ENCODE results near the gene FOXL3. TPM values are rescaled to one million over a fixed set of nuclear protein-coding genes. Genes with fewer than 3 reads are reported as not detected.

The FOXL3 gene
- total and polyA plus RNA-seq, 4 donors, result not detected

DNA sequence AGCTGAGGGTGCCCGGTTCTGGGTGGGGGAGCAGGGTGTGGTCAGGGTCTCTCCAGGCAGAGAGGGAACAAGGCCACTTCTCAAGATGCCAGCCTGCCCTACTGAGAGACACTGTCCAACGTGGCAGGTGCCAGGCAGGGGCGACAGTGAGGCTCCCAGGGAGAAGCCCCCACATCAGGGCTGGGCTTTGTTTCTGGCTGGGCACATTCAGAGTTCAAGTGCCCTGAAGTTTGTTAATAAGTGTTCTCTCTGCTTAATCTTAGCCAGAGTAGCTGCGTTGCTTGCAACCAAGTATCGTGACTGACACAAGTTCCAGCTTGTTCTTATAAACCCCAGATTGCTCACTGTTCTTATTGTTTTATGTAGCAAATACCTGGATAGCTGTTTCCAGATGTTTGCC is 21.8 kb downstream of the FOXL3 start:
- peaks cover 0 to 2% (median 0%) of the 10 kb centered on the region in 4 donors for H3K27me3 ChIP-seq (ENCODE audit: control insufficient read depth in 4 of 4, insufficient read depth in 4 of 4, low read length in 3 of 4)
- H3K9me3 ChIP-seq (ENCODE audit: control insufficient read depth in 4 of 4, low read length in 3 of 4), result no peaks in the 10 kb centered on the region
- H3K27ac ChIP-seq (ENCODE audit: low read depth in 1 of 2, low read length in 2 of 2), result no peak overlapping the region
- 61% methylated on average over 5 of the region's 5 CpGs for WGBS
- no peak overlapping the region for H3K9ac ChIP-seq (ENCODE audit: low read depth in 1 of 2, low read length in 2 of 2)
- DNase-seq (ENCODE audit: low spot score), result no peak
- H3K4me3 ChIP-seq (ENCODE audit: low read depth in 1 of 3, low read length in 3 of 3), result no peak overlapping the region
- no peaks in the 10 kb centered on the region for H3K4me1 ChIP-seq (ENCODE audit: control insufficient read depth in 4 of 4, insufficient read depth in 4 of 4, low read length in 3 of 4)
- H3K36me3 ChIP-seq (ENCODE audit: control insufficient read depth in 4 of 4, insufficient read depth in 3 of 4, low read depth in 1 of 4, low read length in 3 of 4), result no peaks in the 10 kb centered on the region
- TF ChIP-seq, protein P1, sequence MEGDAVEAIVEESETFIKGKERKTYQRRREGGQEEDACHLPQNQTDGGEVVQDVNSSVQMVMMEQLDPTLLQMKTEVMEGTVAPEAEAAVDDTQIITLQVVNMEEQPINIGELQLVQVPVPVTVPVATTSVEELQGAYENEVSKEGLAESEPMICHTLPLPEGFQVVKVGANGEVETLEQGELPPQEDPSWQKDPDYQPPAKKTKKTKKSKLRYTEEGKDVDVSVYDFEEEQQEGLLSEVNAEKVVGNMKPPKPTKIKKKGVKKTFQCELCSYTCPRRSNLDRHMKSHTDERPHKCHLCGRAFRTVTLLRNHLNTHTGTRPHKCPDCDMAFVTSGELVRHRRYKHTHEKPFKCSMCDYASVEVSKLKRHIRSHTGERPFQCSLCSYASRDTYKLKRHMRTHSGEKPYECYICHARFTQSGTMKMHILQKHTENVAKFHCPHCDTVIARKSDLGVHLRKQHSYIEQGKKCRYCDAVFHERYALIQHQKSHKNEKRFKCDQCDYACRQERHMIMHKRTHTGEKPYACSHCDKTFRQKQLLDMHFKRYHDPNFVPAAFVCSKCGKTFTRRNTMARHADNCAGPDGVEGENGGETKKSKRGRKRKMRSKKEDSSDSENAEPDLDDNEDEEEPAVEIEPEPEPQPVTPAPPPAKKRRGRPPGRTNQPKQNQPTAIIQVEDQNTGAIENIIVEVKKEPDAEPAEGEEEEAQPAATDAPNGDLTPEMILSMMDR (IDR thresholded peaks at IDR 0.05; ENCODE audit: low read depth, low read length, missing input control), result no peak
- TF ChIP-seq, protein P2, sequence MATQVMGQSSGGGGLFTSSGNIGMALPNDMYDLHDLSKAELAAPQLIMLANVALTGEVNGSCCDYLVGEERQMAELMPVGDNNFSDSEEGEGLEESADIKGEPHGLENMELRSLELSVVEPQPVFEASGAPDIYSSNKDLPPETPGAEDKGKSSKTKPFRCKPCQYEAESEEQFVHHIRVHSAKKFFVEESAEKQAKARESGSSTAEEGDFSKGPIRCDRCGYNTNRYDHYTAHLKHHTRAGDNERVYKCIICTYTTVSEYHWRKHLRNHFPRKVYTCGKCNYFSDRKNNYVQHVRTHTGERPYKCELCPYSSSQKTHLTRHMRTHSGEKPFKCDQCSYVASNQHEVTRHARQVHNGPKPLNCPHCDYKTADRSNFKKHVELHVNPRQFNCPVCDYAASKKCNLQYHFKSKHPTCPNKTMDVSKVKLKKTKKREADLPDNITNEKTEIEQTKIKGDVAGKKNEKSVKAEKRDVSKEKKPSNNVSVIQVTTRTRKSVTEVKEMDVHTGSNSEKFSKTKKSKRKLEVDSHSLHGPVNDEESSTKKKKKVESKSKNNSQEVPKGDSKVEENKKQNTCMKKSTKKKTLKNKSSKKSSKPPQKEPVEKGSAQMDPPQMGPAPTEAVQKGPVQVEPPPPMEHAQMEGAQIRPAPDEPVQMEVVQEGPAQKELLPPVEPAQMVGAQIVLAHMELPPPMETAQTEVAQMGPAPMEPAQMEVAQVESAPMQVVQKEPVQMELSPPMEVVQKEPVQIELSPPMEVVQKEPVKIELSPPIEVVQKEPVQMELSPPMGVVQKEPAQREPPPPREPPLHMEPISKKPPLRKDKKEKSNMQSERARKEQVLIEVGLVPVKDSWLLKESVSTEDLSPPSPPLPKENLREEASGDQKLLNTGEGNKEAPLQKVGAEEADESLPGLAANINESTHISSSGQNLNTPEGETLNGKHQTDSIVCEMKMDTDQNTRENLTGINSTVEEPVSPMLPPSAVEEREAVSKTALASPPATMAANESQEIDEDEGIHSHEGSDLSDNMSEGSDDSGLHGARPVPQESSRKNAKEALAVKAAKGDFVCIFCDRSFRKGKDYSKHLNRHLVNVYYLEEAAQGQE (IDR thresholded peaks at IDR 0.05), result no peak
- TF ChIP-seq EGR1 (IDR thresholded peaks at IDR 0.05; ENCODE audit: low read depth in 2 of 2) (no peak), NR2F2 (IDR thresholded peaks at IDR 0.05) (no peak), HNF4G (IDR thresholded peaks at IDR 0.05) (no peak), HNF4A (conservative IDR thresholded peaks at IDR 0.05) (no peak), TAF1 (conservative IDR thresholded peaks at IDR 0.05) (no peak), RAD21 (IDR thresholded peaks at IDR 0.05) (no peak), FOXA1 (IDR thresholded peaks at IDR 0.05) (no peak), YY1 (IDR thresholded peaks at IDR 0.05) (no peak), RXRA (IDR thresholded peaks at IDR 0.05) (no peak), FOXA2 (IDR thresholded peaks at IDR 0.05) (no peak), GABPA (IDR thresholded peaks at IDR 0.05 in 1 of 2, conservative IDR thresholded peaks at IDR 0.05 in 1 of 2) (no peak), SP1 (IDR thresholded peaks at IDR 0.05) (no peak), JUND (IDR thresholded peaks at IDR 0.05) (no peak)
- TF ChIP-seq, protein P3, sequence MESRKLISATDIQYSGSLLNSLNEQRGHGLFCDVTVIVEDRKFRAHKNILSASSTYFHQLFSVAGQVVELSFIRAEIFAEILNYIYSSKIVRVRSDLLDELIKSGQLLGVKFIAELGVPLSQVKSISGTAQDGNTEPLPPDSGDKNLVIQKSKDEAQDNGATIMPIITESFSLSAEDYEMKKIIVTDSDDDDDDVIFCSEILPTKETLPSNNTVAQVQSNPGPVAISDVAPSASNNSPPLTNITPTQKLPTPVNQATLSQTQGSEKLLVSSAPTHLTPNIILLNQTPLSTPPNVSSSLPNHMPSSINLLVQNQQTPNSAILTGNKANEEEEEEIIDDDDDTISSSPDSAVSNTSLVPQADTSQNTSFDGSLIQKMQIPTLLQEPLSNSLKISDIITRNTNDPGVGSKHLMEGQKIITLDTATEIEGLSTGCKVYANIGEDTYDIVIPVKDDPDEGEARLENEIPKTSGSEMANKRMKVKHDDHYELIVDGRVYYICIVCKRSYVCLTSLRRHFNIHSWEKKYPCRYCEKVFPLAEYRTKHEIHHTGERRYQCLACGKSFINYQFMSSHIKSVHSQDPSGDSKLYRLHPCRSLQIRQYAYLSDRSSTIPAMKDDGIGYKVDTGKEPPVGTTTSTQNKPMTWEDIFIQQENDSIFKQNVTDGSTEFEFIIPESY (IDR thresholded peaks at IDR 0.05), result no peak
- TF ChIP-seq, protein P4, sequence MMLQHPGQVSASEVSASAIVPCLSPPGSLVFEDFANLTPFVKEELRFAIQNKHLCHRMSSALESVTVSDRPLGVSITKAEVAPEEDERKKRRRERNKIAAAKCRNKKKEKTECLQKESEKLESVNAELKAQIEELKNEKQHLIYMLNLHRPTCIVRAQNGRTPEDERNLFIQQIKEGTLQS (IDR thresholded peaks at IDR 0.05), result no peak
- TF ChIP-seq, protein P5, sequence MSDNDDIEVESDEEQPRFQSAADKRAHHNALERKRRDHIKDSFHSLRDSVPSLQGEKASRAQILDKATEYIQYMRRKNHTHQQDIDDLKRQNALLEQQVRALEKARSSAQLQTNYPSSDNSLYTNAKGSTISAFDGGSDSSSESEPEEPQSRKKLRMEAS (IDR thresholded peaks at IDR 0.05), result no peak

Measured in liver (tissue), 9 donors.